ES-I3 (cell line): ENCODE results near the gene PLAU.
"Not testable (repeated sequence)": the region's sequence is repeated elsewhere in the genome, so short reads cannot be mapped to it uniquely, and the experiment has no call there.

Experiments used
- H3K36me3 ChIP-seq: 2 replicates; pipeline ENCODE4 v1.6.1; 2013; ENCODE audit warnings: mild to moderate bottlenecking, low read length, control low read depth, moderate library complexity; ENCODE audit not compliant: insufficient read depth
- H3K4me1 ChIP-seq: 2 replicates; pipeline ENCODE4 v1.6.1; 2013; ENCODE audit warnings: mild to moderate bottlenecking, control low read depth, low read length; ENCODE audit not compliant: insufficient read depth
- H3K9ac ChIP-seq: 2 replicates; pipeline ENCODE4 v1.6.1; 2013; ENCODE audit warnings: low read depth, mild to moderate bottlenecking, low read length, moderate library complexity
- H3K9me3 ChIP-seq: 2 replicates; pipeline ENCODE4 v1.6.1; 2013; ENCODE audit warnings: mild to moderate bottlenecking, low read length, moderate library complexity; ENCODE audit not compliant: control insufficient read depth, insufficient read depth

Gene PLAU

DNA sequence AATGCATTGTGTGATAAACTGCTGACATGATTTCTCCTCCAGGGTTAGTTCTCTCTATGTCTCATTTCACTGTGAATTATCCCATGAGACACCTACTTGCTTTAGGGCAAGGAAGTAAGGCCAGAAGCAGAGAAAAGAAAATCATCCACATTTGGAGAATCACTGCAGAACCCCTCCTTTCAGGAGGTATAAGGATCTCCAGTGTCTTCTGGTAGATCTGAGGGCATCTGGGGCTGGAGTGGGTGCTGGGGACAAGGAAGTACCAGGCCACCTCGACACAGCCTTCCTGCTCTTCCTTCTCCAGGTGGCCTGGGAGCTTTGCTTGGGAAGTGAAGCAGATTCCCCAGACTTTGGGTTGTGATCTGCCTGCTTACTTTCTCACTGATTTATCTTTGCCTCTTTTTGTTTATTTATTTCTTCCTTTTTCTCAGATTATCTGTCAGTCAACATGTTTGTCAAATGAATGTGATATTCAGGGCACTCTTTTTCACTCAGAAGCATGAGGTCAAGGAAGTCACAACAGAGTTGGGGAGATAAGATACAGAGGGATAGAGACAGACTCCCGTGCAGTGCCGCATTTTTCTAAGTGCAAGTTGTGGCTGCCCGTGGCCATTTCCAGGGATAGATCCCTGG is 24.2 kb upstream of the PLAU start:
- Histone ChIP-seq H3K9me3 (no peaks in the 10 kb centered on the region), H3K9ac (no peak overlapping the region), H3K36me3 (no peaks in the 10 kb centered on the region), H3K4me1 (peaks cover 21% of the 10 kb centered on the region)

DNA sequence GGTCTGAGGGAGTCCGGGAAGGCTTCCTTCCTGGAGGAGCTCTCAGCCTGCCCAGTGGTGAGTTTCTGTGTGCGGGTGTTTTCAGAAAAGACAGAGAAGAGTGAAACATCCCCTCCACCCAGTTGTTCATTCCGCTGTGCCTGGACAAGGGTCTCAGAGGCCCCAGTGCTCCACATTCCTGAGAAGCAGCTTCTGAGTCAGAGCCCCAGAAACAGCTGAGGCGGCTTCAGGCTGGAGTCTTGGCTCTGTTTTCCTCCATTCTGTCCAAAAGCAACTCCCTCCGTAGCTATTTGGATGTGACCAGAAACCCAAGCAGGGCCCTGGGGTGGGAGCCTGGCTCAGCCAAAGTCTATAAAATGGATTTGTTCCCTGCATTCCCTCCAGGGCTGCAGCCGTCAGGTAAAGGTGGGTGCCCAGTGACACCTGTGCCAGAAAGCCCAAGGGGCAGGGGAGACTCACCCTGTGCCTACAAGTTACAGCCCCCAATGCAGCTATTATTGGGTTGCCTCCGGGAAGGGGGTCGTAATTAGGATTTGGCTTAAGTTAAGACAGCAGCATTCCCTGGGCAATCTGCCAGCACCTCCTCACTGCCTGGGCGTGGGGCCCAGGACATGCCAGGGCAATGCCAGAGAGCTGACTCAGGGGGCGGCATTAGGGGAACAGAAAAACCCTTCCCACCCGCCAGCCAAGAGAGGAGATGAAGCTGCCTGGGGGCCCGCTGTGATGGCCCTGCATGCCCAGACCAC is 23.5 kb upstream of the PLAU start:
- Histone ChIP-seq H3K36me3 (no peaks in the 10 kb centered on the region), H3K9ac (no peak overlapping the region), H3K4me1 (peaks cover 24% of the 10 kb centered on the region), H3K9me3 (no peaks in the 10 kb centered on the region)

GRCh38 chr10:73888514-73888913 is 22.4 kb upstream of the PLAU start:
- Histone ChIP-seq H3K36me3 (no peaks in the 10 kb centered on the region), H3K9me3 (no peaks in the 10 kb centered on the region), H3K4me1 (peaks cover 31% of the 10 kb centered on the region), H3K9ac (no peak overlapping the region)

GRCh38 chr10:73889014-73889413 is 21.9 kb upstream of the PLAU start:
- H3K4me1 ChIP-seq = peaks cover 31% of the 10 kb centered on the region
- no peaks in the 10 kb centered on the region for H3K9me3 ChIP-seq
- no peaks in the 10 kb centered on the region for H3K36me3 ChIP-seq
- H3K9ac ChIP-seq = no peak overlapping the region

DNA sequence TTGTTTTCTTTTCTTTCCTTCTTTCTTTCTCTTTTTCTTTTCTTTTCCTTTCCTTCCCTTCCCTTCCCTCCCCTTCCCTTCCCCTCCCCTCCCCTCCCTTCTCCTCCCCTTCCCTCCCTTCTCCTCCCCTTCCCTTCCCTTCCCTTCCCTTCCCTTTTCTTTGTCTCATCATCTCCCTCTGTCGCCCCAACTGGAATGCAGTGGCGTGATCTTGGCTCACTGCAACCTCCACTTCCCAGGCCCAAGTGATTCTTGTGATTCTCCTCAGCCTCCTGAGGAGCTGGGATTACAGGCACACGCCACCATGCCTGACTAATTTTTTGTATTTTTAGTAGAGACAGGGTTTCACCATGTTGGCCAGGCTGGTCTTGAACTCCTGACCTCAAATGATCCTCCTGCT is 21.5 kb upstream of the PLAU start:
- not testable (repeated sequence) for H3K9ac ChIP-seq, H3K9me3 ChIP-seq, H3K36me3 ChIP-seq
- peaks cover 31% of the 10 kb centered on the region for H3K4me1 ChIP-seq

- Histone ChIP-seq H3K36me3 (no peaks in the 10 kb centered on the region), H3K4me1 (peaks cover 31% of the 10 kb centered on the region), H3K9ac (no peak overlapping the region)
These were observed 20.7 kb upstream of the PLAU start for GRCh38 chr10:73890261-73890660.

GRCh38 chr10:73890830-73891229 is 20.1 kb upstream of the PLAU start:
- not testable (repeated sequence) for H3K9ac ChIP-seq, H3K9me3 ChIP-seq, H3K36me3 ChIP-seq
- H3K4me1 ChIP-seq = peaks cover 31% of the 10 kb centered on the region

More at GRCh38 chr10:73890261-73890660, 20.7 kb upstream of the PLAU start:
- H3K9me3 ChIP-seq = no peaks in the 10 kb centered on the region

DNA sequence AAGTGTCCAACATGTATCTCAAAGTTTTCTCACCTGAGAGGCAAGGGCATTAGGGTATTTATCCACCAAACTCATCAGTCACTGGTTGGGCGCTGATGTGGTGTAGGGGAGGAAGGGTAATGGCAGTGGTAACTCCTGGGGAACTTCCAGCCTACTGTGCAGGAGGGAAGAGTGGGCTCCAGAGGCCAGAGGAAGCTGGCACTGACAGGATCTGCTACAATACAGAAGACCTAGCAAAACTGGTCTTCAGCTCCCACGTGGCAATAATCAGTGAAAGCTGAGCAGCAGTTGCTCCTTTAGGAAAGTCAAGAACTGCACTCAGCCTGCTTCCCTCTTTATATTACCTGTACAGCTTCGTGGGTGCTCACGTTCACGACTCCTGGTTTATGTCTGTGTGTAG is 19.4 kb upstream of the PLAU start:
- no peaks in the 10 kb centered on the region for H3K36me3 ChIP-seq
- H3K4me1 ChIP-seq = peaks cover 27% of the 10 kb centered on the region
- no peak overlapping the region for H3K9ac ChIP-seq
- no peaks in the 10 kb centered on the region for H3K9me3 ChIP-seq

DNA sequence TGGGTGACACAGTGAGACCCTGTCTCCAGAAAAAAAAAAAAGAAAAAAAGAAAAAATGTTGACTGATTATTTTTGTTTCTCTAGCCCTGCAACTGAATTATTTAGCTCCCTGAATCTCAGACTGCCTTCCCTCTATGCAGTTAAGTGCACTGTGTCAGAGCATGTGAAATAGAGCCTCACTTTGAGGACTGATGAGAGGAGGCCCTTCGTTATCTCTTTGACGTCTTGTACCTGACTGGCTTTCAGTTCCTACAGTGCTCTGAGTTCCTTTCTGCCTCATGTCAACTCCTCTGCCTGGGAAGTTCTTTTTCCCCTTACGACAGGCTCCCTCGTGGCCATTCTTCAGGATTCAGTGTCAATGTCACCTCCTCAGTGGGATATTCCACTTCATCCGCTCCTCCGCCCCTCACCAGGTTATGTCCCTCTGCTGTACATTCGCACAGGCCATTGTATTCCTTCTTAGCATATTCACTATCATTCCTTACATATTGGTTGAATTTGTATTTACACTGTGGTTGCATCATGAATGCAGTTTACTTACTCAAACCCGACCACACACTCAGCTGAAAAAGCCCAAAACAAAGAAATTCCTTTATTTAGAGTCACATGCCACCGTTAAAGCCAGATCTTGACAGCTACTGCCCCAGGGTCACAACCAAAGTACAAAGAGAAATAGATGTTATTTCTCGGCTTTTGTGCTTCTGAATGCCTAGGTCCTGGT is 18.5 kb upstream of the PLAU start:
- no peaks in the 10 kb centered on the region for H3K9me3 ChIP-seq
- no peak overlapping the region for H3K9ac ChIP-seq
- peaks cover 18% of the 10 kb centered on the region for H3K4me1 ChIP-seq

GRCh38 chr10:73893426-73893825 is 17.5 kb upstream of the PLAU start:
- H3K9me3 ChIP-seq = no peaks in the 10 kb centered on the region
- peaks cover 14% of the 10 kb centered on the region; the same call in 1 of the 2 replicates for H3K4me1 ChIP-seq
- no peaks in the 10 kb centered on the region for H3K36me3 ChIP-seq
- H3K9ac ChIP-seq = no peak overlapping the region

More for the DNA sequence above, 18.5 kb upstream of the PLAU start:
- H3K36me3 ChIP-seq = no peaks in the 10 kb centered on the region

GRCh38 chr10:73894245-73894971 is 16.5 kb upstream of the PLAU start:
- H3K9ac ChIP-seq = no peak overlapping the region
- peaks cover 15% of the 10 kb centered on the region; the same call in 1 of the 2 replicates for H3K4me1 ChIP-seq
- no peaks in the 10 kb centered on the region for H3K36me3 ChIP-seq
- no peaks in the 10 kb centered on the region for H3K9me3 ChIP-seq

DNA sequence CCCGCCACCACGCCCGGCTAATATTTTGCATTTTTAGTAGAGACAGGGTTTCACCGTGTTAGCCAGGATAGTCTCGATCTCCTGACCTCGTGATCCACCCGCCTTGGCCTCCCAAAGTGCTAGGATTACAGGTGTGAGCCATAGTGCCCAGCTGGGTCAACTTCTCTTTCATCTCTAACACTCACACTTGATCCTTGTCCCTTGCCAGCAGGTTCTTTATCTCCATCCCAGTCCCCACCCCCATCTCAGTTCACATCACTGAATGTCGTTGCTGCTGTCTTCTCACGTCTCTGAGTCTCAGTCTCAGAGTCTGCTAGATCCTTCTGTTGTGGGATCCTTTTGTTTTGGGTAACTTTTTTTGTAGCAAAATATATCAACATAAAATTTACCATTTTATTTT is 15.6 kb upstream of the PLAU start:
- H3K4me1 ChIP-seq = peaks cover 17% of the 10 kb centered on the region; the same call in 1 of the 2 replicates
- H3K36me3 ChIP-seq = not testable (repeated sequence)

GRCh38 chr10:73897693-73898092 is 13.2 kb upstream of the PLAU start:
- peaks cover 13% of the 10 kb centered on the region; the same call in 1 of the 2 replicates for H3K4me1 ChIP-seq
- no peak overlapping the region for H3K9ac ChIP-seq
- no peaks in the 10 kb centered on the region for H3K9me3 ChIP-seq
- H3K36me3 ChIP-seq = no peaks in the 10 kb centered on the region

More for the DNA sequence above, 15.6 kb upstream of the PLAU start:
- H3K9me3 ChIP-seq, H3K9ac ChIP-seq: not testable (repeated sequence)

DNA sequence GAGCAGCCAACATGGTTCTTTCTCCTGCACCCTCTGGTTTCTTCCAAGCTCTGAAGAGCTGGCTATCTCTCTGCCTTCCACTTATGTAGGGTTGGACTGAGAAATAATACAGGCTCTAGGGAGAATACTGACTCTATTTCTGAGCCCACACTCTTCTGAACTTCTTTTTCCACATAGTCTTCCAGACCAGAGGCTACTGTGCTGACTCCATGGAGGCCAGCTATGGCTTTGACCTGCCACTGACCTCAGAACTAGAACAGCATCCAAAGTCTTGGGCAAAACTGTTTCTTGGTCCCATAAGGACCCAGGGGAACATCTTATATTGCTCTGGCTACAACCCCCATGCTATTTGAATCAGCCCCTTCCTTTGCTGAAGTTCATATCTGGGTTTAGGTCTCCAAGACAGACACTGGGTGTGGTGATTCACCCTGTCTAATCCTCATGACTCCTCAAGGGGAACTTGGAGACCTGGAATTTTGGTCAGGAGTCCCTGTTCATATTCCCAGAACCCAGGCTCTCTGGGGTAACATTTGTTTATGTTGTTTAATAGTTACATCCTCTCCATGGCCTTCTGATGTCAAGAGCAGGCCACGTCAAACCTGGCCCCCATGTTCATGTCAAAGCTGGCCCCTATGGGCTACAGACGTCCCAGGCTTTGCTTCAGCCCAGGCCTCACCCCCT is 12.1 kb upstream of the PLAU start:
- H3K4me1 ChIP-seq = peaks cover 7% of the 10 kb centered on the region; the same call in 1 of the 2 replicates
- no peak overlapping the region for H3K9ac ChIP-seq

More for the DNA sequence above, 12.1 kb upstream of the PLAU start:
- Histone ChIP-seq H3K36me3 (no peaks in the 10 kb centered on the region), H3K9me3 (no peaks in the 10 kb centered on the region)
